Measurements from ENCODE around the gene CD47. TPM values are rescaled to one million over a fixed set of nuclear protein-coding genes. Genes with fewer than 3 reads are reported as not detected.

CD47 gene
- total and polyA plus RNA-seq, 7 donors: 10.8 to 74.9 (median 61.4) TPM

DNA sequence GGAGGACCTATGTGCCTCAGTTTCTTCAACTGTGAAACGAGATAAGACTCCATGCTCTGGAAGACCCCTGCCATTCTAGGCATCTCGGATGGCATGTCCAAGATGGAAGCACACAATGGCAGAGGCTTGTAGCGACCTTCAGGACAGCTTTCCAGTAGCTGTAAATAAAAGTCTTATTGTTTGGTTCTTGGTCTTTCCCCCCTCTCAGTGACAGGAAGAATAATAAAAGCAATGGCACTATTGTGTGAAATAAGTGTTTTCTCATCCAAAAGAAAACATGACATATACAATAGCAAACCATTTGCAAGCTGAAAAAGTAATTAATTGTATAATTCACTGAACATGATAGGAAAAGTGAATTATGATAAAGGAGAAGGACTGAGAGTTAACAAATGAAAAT lies 32.5 kb upstream of the CD47 start:
- WGBS, 2 donors: 91 to 93% methylated on average over 3 of the region's 3 CpGs
- no peaks in the 10 kb centered on the region for H3K27me3 ChIP-seq
- no peak overlapping the region for H3K27ac ChIP-seq

DNA sequence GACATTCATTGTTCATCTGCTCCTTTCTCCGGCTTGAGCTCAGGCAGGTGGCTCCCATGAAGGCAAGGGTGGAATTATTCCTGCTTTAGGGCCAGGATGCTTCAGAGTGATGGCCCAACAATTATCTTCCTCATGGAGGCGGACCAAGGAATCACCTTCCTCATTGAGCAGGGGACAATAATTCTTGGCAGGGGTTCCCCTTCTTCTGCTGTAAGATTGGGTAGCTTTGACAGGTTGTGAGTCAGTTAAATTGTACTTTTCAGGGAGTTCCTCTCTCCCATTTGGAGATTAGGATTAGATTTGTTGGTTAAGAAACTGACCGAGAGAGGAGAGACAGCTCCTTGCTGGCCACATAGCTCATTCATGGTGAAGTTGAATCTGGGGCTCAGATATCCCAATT lies 31.4 kb upstream of the CD47 start:
- Histone ChIP-seq H3K9me3 (no peaks in the 10 kb centered on the region), H3K27me3 (no peaks in the 10 kb centered on the region), H3K36me3 (no peaks in the 10 kb centered on the region), H3K4me3 (no peak overlapping the region), H3K27ac (no peak overlapping the region), H3K4me1 (peaks cover 0 to 3% (median 3%) of the 10 kb centered on the region in 4 donors)
- 90 to 91% methylated on average over 3 of the region's 3 CpGs for WGBS, 2 donors
- no peak for DNase-seq
- TF ChIP-seq EP300 (IDR thresholded peaks at IDR 0.05): no peak
- TF ChIP-seq POLR2A (IDR thresholded peaks at IDR 0.05): no peak
- intact Hi-C loops (cut with DNase I): no loop called here

More for the DNA sequence above, 32.5 kb upstream of the CD47 start:
- Histone ChIP-seq H3K9me3 (no peaks in the 10 kb centered on the region), H3K4me3 (no peak overlapping the region), H3K36me3 (no peaks in the 10 kb centered on the region), H3K4me1 (no peaks in the 10 kb centered on the region)
- TF ChIP-seq EP300 (IDR thresholded peaks at IDR 0.05) (no peak), POLR2AphosphoS5 (IDR thresholded peaks at IDR 0.05) (no peak), POLR2A (IDR thresholded peaks at IDR 0.05) (no peak)
- TF ChIP-seq, protein P1, sequence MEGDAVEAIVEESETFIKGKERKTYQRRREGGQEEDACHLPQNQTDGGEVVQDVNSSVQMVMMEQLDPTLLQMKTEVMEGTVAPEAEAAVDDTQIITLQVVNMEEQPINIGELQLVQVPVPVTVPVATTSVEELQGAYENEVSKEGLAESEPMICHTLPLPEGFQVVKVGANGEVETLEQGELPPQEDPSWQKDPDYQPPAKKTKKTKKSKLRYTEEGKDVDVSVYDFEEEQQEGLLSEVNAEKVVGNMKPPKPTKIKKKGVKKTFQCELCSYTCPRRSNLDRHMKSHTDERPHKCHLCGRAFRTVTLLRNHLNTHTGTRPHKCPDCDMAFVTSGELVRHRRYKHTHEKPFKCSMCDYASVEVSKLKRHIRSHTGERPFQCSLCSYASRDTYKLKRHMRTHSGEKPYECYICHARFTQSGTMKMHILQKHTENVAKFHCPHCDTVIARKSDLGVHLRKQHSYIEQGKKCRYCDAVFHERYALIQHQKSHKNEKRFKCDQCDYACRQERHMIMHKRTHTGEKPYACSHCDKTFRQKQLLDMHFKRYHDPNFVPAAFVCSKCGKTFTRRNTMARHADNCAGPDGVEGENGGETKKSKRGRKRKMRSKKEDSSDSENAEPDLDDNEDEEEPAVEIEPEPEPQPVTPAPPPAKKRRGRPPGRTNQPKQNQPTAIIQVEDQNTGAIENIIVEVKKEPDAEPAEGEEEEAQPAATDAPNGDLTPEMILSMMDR (IDR thresholded peaks at IDR 0.05): no peak
- DNase-seq: no peak
- intact Hi-C loops (cut with DNase I): no loop called here

DNA sequence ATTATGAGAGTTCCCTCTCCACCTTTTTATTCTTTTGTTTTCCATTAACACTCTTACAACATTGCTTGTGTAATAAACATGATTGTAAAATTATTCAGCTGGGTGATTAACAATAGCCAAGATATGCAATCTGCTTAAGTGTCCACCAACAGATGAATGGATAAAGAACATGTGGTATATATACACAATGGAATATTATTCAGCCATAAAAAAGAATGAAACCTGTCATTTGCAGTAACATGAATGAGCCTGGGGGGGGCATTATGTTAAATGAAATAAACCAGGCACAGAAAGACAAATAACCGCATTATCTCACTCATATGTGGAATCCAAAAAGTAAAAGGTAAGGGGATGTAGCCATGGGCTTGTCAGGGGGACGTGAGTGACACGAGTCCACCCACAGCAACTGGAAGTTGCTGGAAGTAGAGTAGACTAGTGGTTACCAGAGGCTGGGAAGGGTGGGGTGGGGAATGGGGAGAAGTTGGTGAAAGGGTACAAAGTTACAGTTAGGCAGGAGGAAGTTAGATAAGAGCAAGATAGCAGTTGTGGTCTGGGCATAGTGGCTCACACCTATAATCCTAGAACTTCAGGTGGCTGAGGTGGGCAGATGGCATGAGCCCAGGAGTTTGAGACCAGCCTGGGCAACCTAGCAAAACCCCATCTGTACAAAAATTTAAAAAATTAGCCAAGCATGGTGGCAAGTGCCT lies 28.7 kb upstream of the CD47 start:
- WGBS, 2 donors: 83 to 91% methylated on average over 3 of the region's 3 CpGs
- no peaks in the 10 kb centered on the region for H3K27me3 ChIP-seq
- H3K4me1 ChIP-seq: peaks cover 0 to 7% (median 6%) of the 10 kb centered on the region in 4 donors
- no peaks in the 10 kb centered on the region for H3K36me3 ChIP-seq
- intact Hi-C loops (cut with DNase I): no loop called here
- H3K27ac ChIP-seq: no peak overlapping the region
- H3K9me3 ChIP-seq: no peaks in the 10 kb centered on the region
- TF ChIP-seq, protein P1 (IDR thresholded peaks at IDR 0.05): no peak
- TF ChIP-seq POLR2A (IDR thresholded peaks at IDR 0.05) (no peak), POLR2AphosphoS5 (IDR thresholded peaks at IDR 0.05) (no peak), EP300 (IDR thresholded peaks at IDR 0.05) (no peak)
- DNase-seq: no peak
- no peak overlapping the region for H3K4me3 ChIP-seq

DNA sequence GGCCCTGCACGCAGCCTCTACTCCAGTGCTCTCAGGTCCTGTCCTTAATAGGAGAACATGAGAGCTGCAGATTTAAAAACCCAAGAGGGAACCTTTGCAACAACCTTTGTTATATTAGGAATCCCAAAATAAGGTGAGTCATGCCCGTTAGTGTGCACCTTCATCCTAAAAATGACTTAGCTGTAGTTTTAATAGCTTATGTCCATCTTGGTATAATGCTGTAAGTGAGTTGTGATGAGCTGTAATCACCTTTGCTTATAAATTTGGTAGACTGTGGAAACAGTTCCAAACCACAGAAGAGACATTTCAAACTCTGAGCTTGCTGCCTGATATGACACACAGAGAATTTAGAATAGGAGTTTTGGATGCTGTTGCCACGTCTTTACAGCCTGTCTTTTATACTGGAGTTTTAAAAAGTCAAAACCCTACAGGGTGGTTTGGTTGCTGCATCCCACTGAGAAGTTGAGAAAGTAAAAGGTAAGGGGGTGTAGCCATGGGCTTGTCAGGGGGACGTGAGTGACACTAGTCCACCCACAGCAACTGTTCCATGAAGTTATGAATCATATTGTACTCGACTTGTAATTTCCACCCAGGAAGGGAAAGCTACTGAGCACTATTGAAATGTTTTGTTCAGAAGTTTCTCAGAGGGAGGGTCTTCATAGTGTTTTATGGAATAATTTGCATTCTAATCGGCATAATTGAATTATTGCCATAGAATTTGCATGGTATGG lies 27.4 kb upstream of the CD47 start:
- no peak for DNase-seq
- no peak overlapping the region for H3K27ac ChIP-seq
- intact Hi-C loops (cut with DNase I): no loop called here
- no peak for TF ChIP-seq POLR2A (IDR thresholded peaks at IDR 0.05)
- TF ChIP-seq, protein P1 (IDR thresholded peaks at IDR 0.05): no peak
- TF ChIP-seq POLR2AphosphoS5 (IDR thresholded peaks at IDR 0.05): no peak
- TF ChIP-seq EP300 (IDR thresholded peaks at IDR 0.05): no peak
- no peaks in the 10 kb centered on the region for H3K27me3 ChIP-seq
- WGBS, 2 donors: 80 to 92% methylated on average over 6 of the region's 6 CpGs
- H3K9me3 ChIP-seq: no peaks in the 10 kb centered on the region
- no peak overlapping the region for H3K4me3 ChIP-seq
- peaks cover 0 to 7% (median 6%) of the 10 kb centered on the region in 4 donors for H3K4me1 ChIP-seq
- H3K36me3 ChIP-seq: no peaks in the 10 kb centered on the region

DNA sequence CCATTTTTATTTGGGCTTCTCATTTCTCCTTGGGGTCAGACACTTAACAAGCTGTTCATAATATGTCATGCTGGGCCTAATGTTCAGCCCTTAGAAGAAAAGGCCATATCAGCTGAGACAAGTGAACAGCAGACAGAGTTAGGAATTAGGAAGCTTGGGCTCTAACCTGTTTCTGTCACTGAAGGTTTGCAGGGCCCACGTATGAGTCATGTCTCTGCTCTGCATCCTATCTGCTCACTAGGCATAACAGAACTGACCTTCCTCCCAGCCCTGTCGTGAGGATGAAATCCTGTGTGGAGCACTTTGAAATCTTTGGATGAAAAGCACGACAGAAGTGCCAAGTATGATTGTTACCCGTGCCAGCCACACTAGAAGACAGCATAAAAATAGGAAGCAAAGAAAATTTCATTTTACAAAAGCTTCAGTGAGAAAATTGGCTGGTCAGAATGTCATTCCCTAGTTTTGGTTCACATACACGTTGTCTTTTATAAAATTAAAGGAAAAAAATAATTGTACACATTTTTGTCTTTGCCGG lies 26.5 kb upstream of the CD47 start:
- DNase-seq: no peak
- H3K27ac ChIP-seq: no peak overlapping the region
- 71 to 90% methylated on average over 6 of the region's 6 CpGs for WGBS, 2 donors
- H3K4me3 ChIP-seq: no peak overlapping the region
- H3K4me1 ChIP-seq: peaks cover 0 to 7% (median 6%) of the 10 kb centered on the region in 4 donors
- TF ChIP-seq POLR2A (IDR thresholded peaks at IDR 0.05) (no peak), EP300 (IDR thresholded peaks at IDR 0.05) (no peak), POLR2AphosphoS5 (IDR thresholded peaks at IDR 0.05) (no peak)
- TF ChIP-seq, protein P1 (IDR thresholded peaks at IDR 0.05): no peak
- H3K27me3 ChIP-seq: no peaks in the 10 kb centered on the region
- intact Hi-C loops (cut with DNase I): no loop called here
- H3K36me3 ChIP-seq: no peaks in the 10 kb centered on the region
- H3K9me3 ChIP-seq: no peaks in the 10 kb centered on the region

Data from sigmoid colon (tissue), 7 donors.